ENCODE measurements around the gene SDHB. TPM values are rescaled to one million over a fixed set of nuclear protein-coding genes. Genes with fewer than 3 reads are reported as not detected.
A peak's percentile ranks its signal among the peaks of the same experiment; 100 is the strongest.

The SDHB gene
- total RNA-seq, 1 experiment from 2014 or later: 243 TPM

DNA sequence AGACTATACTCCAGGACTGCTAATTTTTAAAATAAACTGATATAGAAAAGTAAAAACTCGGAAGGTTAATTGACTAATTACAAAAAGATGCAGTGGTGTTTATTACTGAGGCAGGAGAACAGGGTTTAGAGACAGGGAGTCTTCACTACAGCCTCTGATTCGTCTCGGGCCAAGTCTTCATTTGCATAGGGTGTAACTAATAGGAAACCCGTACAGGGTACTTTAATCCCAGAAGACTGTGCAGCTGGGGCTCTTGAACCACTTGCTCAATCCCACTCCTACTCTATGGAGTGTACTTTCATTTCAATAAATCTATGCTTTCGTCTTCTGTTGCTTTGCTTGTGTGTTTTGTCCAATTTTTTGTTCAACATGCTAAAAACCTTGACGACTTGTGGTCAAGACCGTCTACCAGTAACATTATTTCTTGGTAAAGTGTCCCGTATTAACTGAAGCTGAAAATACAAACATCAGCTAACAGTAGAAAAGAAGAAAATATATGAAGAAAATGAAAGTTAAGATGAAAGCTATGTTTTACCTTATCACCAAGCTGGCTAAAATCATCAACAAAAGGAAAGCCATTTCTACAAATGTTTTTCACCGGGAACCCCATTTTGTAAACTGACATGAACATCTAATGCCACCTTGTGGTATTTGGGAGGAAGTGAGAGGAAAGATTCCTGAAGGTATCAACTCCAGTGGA, 8.0 kb downstream of the SDHB start:
- Histone ChIP-seq H3K27me3 (no peaks in the 10 kb centered on the region), H3K4me3 (peak overlapping the region; percentile 38), H3K36me3 (peaks cover 48% of the 10 kb centered on the region), H3K27ac (peak overlapping the region; percentile 82), H3K9me3 (replicated peaks) (no peaks in the 10 kb centered on the region), H3K4me1 (peaks cover 10% of the 10 kb centered on the region)
- DNase-seq: peak; percentile 70 to 86

DNA sequence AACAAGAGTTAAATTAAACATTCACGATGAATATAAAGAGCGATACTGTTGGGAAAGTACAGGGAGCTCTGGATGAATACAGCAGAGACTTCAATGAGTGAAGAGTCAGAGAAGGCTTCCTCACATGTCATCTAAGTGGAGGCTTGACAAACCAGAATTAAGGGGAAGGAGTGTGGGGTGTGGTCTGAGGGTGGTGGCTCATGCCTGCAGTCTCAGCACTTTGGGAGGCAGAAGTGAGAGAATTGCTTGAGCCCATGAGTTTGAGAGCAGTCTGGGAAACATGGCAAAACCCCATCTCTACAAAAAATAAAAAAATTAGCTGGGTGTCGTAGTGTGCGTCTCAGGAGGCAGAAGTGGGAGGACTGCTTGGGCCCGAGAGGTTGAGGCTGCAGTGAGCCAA, 8.7 kb downstream of the SDHB start:
- peak in 1 of 2 experiments; percentile 13 for DNase-seq
- Histone ChIP-seq H3K27me3 (no peaks in the 10 kb centered on the region), H3K36me3 (peaks cover 52% of the 10 kb centered on the region), H3K9me3 (replicated peaks) (no peaks in the 10 kb centered on the region), H3K4me3 (no peak overlapping the region), H3K4me1 (peaks cover 10% of the 10 kb centered on the region), H3K27ac (peak overlapping the region; percentile 82)

DNA sequence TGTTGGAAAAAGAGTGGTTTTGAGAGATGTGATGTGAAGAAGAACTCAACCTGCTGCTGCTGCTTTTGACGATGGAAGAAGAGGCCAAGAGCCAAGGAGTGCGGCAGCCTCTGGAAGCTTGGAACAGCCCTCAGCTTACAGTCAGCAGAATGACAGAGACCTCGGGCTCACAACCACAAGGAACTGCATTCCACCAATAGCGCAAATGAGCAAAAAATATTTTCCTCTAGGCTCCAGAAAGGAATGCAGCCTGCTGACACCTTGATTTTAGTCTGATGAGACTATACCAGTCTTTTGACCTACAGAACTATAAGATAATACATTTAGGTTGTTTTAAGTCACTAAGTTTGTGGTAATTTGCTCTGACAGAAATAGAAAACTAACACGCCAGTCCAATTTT, 10.2 kb downstream of the SDHB start:
- Histone ChIP-seq H3K9me3 (replicated peaks) (no peaks in the 10 kb centered on the region), H3K27me3 (no peaks in the 10 kb centered on the region), H3K36me3 (peaks cover 60% of the 10 kb centered on the region), H3K4me1 (peaks cover 10% of the 10 kb centered on the region), H3K4me3 (no peak overlapping the region), H3K27ac (no peak overlapping the region)
- DNase-seq: no peak

DNA sequence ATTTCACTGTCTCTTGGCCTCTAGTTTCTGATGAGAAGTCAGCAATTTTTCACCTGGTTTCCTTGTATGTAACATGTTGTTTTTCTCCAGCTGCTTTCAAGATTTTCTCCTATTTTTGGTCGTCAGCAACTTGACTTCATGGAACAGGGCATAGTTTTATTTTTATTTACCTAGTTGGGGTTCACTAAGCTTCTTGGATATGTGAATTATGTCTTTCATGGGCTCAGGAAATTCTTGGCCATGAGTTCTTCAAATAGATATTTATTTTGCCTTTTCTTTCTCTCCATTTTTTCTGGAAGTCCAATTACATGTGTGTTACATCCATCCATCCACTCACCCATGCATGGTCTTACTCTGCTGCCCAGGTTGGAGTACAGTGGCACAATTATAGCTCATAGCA, 13.7 kb downstream of the SDHB start:
- no peak overlapping the region for H3K4me3 ChIP-seq
- no peak for DNase-seq
- no peak overlapping the region for H3K27ac ChIP-seq
- no peaks in the 10 kb centered on the region for H3K27me3 ChIP-seq
- peaks cover 87% of the 10 kb centered on the region for H3K36me3 ChIP-seq
- no peaks in the 10 kb centered on the region for H3K9me3 ChIP-seq (replicated peaks)
- peaks cover 3% of the 10 kb centered on the region for H3K4me1 ChIP-seq

DNA sequence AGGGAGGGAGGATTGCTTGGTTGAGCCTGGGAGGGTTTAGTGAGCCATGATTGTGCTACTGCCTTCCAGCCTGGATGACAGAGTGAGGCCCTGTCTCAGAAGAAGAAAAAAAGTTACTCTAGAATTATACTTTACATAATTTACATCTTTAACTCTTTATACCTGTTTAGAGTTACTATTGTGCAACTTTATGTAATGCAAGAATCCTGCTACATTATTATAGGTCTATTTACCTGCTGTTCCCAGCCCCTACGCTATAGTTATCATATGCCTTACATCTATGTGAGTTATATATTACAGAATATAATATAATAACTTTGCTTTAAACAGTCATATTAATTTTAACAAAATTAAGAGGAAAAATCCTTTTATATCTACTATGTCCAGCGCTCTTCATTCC, 14.3 kb downstream of the SDHB start:
- no peaks in the 10 kb centered on the region for H3K4me1 ChIP-seq
- no peak overlapping the region for H3K27ac ChIP-seq
- no peak overlapping the region for H3K4me3 ChIP-seq
- no peaks in the 10 kb centered on the region for H3K9me3 ChIP-seq (replicated peaks)
- H3K36me3 ChIP-seq: peaks cover 87% of the 10 kb centered on the region
- no peak for DNase-seq
- no peaks in the 10 kb centered on the region for H3K27me3 ChIP-seq

DNA sequence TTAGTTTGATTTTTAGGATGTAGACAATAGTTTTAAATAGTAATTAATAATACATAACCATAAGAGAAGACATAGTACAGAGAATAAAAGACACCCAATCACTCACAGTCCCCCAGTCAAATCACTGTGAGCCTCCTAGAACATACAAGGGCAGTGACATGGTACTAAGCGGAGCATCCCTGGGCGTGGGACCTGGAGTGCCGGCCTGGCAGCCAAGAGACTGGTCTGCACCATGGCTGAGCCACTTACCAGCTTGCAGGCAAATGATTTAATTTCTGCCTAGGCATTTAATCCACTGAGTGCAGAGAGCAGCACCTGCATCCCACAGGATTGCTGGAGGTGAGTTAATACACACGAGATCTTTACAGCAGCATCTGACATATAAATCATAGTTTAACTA, 20.4 kb downstream of the SDHB start:
- H3K27me3 ChIP-seq: no peaks in the 10 kb centered on the region
- H3K36me3 ChIP-seq: peaks cover 78% of the 10 kb centered on the region
- no peak overlapping the region for H3K27ac ChIP-seq
- no peaks in the 10 kb centered on the region for H3K4me1 ChIP-seq
- H3K4me3 ChIP-seq: no peak overlapping the region
- no peak for DNase-seq
- no peaks in the 10 kb centered on the region for H3K9me3 ChIP-seq (replicated peaks)

DNA sequence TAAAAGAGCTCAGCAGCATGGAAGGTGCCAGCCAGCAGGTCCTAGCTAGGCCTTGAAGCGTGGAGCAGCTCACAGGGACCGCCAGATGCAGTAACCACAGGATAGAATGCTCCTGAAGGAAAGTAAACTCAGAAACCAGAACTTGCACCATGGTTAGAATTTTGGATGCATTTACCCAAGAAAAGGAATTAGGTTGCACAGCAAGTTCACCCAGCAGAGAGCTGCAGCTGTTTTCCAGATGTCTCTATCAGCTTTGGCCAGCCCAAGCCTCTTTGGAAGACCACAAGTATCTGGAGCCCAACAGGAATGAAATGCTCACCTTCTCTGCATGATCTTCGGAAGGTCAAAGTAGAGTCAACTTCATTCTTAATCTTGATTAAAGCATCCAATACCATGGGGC, 21.1 kb downstream of the SDHB start:
- no peak for DNase-seq
- Histone ChIP-seq H3K9me3 (replicated peaks) (no peaks in the 10 kb centered on the region), H3K36me3 (peaks cover 78% of the 10 kb centered on the region), H3K4me3 (no peak overlapping the region), H3K4me1 (no peaks in the 10 kb centered on the region), H3K27ac (no peak overlapping the region), H3K27me3 (no peaks in the 10 kb centered on the region)

DNA sequence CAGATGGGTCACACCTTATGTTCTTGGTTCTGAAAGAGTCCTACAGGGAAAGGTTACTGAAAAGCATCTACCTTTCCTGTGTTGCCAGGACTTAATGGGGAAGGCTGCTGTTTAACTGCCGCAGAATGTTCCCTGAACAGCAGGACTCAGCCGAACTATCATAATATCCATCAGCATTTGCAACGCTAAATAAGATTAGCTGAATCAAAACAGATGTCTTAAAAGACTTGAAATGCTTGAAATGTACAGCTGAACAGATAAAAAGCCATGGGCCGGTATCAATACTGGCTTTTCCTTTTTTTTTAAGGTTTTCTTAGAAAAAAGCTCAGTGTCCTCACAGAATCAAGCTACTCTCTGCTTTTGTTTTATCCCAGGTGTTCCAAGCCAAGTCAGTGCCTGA, 22.4 kb downstream of the SDHB start:
- DNase-seq: no peak
- Histone ChIP-seq H3K27me3 (no peaks in the 10 kb centered on the region), H3K36me3 (peaks cover 83% of the 10 kb centered on the region), H3K4me3 (no peak overlapping the region), H3K4me1 (no peaks in the 10 kb centered on the region), H3K27ac (no peak overlapping the region), H3K9me3 (replicated peaks) (no peaks in the 10 kb centered on the region)

DNA sequence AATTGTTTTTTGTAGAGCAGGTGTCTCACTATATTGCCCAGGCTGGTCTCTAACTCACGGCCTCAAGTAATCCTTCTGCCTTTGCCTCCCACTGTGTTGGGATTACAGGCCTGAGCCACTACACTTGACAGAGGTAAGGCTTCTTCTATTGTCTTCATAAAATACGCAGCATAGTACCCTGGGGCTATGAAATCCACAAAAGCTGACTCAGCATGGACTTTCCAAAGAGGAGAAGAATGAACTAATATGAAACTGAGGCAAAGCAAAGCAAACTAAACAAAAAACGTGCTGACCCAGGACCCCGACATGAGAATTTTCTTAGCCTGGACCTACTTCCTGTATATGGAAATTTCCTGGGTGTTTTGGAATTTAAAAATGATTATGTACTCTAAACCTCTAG, 23.6 kb downstream of the SDHB start:
- peak in 1 of 2 experiments; percentile 14 for DNase-seq
- H3K36me3 ChIP-seq: peaks cover 78% of the 10 kb centered on the region
- H3K27me3 ChIP-seq: no peaks in the 10 kb centered on the region
- no peaks in the 10 kb centered on the region for H3K9me3 ChIP-seq (replicated peaks)
- no peak overlapping the region for H3K4me3 ChIP-seq
- no peak overlapping the region for H3K27ac ChIP-seq
- H3K4me1 ChIP-seq: no peaks in the 10 kb centered on the region; the same call in 1 of the 2 replicates

DNA sequence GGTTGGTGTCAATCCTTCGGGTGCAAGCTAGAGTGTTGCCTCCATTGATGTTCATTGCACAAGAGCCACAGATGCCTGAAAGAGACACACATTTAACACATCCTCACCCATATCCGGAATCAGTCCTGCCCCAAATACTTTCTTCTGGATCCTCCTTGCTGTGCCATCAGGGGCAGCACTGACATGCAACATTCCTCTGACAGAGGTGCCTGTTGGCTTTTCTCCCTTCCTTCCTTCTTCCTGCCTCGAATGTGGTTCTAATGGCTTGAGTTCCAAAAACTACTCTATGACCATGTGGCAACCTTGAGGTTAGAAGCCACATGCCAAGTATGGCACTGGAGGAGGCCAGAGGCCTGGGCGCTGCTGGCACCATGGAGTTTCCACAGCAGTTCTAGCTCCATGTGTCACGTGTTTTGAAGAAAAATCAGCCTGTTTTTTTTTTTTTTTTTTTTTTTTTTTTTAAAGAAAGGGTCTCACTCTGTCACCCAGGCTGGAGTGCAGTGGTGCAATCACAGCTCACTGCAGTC, 25.1 kb downstream of the SDHB start:
- peaks cover 81% of the 10 kb centered on the region for H3K36me3 ChIP-seq
- peaks cover 8% of the 10 kb centered on the region; the same call in 1 of the 2 replicates for H3K4me1 ChIP-seq
- no peak overlapping the region for H3K27ac ChIP-seq
- no peak for DNase-seq
- H3K9me3 ChIP-seq (replicated peaks): no peaks in the 10 kb centered on the region
- H3K4me3 ChIP-seq: no peak overlapping the region
- H3K27me3 ChIP-seq: no peaks in the 10 kb centered on the region

DNA sequence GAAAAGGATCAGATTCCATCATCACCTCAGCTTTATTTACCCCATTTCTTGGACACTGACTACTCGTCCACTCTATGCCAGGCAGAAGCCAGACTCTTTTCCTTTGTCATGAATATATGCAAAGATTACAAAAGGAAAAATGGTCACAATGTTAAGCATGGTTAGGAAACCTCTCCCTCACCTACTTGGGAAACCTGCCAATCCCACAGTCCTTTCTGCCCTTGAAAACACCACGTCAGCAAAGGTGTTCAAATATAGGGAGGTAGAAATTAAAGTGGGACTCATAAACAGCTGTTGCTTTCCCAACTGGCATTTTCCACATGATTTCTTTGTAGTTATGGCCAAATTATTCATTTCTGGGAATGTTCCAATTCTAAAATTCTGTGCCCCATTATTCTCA, 25.9 kb downstream of the SDHB start:
- Histone ChIP-seq H3K27me3 (no peaks in the 10 kb centered on the region), H3K4me1 (peaks cover 8% of the 10 kb centered on the region; the same call in 1 of the 2 replicates), H3K9me3 (replicated peaks) (no peaks in the 10 kb centered on the region), H3K27ac (no peak overlapping the region), H3K36me3 (peaks cover 83% of the 10 kb centered on the region), H3K4me3 (no peak overlapping the region)
- DNase-seq: no peak

DNA sequence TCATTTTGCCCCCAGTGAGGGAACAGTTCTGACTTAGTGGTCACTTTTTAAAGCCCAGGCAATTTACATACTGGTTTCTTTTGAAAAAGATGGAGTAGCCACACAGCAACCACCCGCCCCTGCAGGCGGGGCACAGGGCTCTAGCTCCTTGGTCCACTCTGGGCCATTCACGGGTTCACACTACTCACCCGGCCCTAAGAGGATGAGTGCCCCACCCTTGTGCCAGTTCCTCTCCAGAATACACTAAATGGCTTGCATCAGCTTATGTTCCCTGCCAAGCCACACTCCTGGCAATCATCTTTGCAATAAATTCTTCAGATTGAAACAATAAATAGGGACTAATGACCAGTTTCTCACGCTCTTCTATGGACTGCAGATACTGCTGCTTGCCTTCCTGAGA, 26.4 kb downstream of the SDHB start:
- no peak for DNase-seq

DNA sequence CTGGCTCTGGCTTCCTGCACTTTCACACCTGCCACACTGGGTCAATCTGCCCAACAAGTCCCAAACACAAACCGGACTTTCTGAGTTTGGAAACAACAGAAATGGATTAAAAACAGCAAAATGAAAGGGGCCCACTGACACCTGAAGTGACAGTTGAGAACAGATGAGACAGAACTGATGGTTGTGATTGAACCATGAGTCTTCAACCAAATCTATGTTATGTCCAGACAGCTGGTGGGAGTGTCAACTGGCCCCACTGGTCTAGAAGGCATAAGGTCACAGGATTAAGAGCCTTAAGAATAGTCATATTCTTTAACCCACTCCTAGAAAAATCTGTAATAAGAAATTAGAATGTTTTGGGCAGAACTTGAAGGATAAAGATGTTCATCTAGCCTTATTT, 29.1 kb downstream of the SDHB start:
- peaks cover 8% of the 10 kb centered on the region; the same call in 1 of the 2 replicates for H3K4me1 ChIP-seq
- H3K4me3 ChIP-seq: no peak overlapping the region
- H3K9me3 ChIP-seq (replicated peaks): no peaks in the 10 kb centered on the region
- H3K27ac ChIP-seq: peak overlapping the region; percentile 25
- peak in 1 of 2 experiments; percentile 24 for DNase-seq
- peaks cover 88% of the 10 kb centered on the region for H3K36me3 ChIP-seq
- H3K27me3 ChIP-seq: no peaks in the 10 kb centered on the region

More for the DNA sequence above, 26.4 kb downstream of the SDHB start:
- Histone ChIP-seq H3K9me3 (replicated peaks) (no peaks in the 10 kb centered on the region), H3K27me3 (no peaks in the 10 kb centered on the region), H3K36me3 (peaks cover 83% of the 10 kb centered on the region), H3K4me3 (no peak overlapping the region), H3K4me1 (peaks cover 8% of the 10 kb centered on the region; the same call in 1 of the 2 replicates), H3K27ac (no peak overlapping the region)

DNA sequence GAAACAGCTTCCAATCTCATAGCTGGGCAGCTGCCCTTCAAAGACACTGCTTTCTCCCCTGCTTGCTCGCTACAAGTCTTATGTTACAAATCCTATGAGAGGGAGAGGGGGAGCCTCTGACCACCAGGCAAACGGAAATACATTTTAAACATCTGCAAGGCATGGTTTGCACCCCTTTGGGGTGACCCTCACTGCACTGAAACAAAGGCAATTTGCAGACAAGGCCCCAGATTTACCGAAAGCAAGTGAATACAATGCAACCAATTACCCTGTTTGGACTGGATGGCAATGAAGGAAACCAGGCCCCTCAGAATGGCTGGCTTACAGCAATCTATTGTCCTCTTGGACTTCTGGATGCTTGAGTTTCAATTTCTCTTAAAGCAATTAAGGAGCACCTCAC, 30.3 kb downstream of the SDHB start:
- Histone ChIP-seq H3K36me3 (peaks cover 92% of the 10 kb centered on the region), H3K27me3 (no peaks in the 10 kb centered on the region), H3K4me1 (peaks cover 8% of the 10 kb centered on the region; the same call in 1 of the 2 replicates), H3K27ac (no peak overlapping the region), H3K4me3 (no peak overlapping the region), H3K9me3 (replicated peaks) (no peaks in the 10 kb centered on the region)
- no peak for DNase-seq

DNA sequence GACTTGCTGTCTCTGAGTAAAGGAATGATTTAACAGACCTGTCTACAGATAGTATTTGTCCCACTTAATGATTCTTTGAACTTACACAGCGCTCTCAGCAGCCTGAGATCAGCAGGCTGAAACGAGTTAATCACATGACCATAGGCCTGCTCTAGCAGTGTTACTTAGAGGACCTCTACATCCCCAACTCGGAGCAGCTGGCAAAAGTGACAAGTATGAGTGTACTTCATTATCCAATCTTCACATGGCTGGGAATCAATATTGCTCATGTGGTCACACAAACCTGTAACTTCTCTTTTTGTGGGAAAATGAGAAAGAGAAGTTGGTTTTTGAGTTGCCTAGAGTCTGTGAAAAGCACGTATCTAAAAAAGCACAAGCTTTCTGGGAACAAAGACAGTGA, 30.7 kb downstream of the SDHB start:
- no peak for DNase-seq
- Histone ChIP-seq H3K4me1 (peaks cover 8% of the 10 kb centered on the region; the same call in 1 of the 2 replicates), H3K9me3 (replicated peaks) (no peaks in the 10 kb centered on the region), H3K4me3 (no peak overlapping the region), H3K27ac (no peak overlapping the region), H3K27me3 (no peaks in the 10 kb centered on the region), H3K36me3 (peaks cover 91% of the 10 kb centered on the region)

DNA sequence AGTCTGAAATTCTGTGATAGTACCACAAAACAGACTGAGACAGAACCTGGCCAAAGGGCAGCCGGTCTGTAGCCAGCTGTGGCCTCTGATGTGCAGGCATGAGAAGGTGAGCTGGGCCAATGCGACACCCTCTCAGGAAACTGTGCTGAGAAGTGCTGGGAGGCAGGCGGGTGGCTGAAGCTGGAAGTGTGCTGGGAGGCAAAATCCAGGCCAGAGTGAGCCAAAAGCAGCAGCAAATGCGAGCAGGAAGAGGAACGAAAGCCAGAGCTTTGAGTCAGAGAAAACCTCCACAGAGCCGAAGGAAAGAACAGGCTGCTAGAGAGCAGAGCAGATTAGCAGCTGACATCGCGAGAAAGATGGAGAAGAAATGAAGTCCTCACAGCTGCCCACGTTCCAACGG, 31.9 kb downstream of the SDHB start:
- DNase-seq: no peak
- Histone ChIP-seq H3K9me3 (replicated peaks) (no peaks in the 10 kb centered on the region), H3K4me1 (peaks cover 8% of the 10 kb centered on the region; the same call in 1 of the 2 replicates), H3K36me3 (peaks cover 84% of the 10 kb centered on the region), H3K27me3 (no peaks in the 10 kb centered on the region), H3K4me3 (no peak overlapping the region), H3K27ac (no peak overlapping the region)
